NCI-H226 (cell line): Measurements from ENCODE around the gene PPFIBP2.
A peak's percentile ranks its signal among the peaks of the same experiment; 100 is the strongest.
"Not testable (repeated sequence)": the region's sequence is repeated elsewhere in the genome, so short reads cannot be mapped to it uniquely, and the experiment has no call there.

Experiments
- DNase-seq: peaks from one replicate; pipeline ENCODE4 v3.0.0-alpha.2; 2015

PPFIBP2 gene

DNA sequence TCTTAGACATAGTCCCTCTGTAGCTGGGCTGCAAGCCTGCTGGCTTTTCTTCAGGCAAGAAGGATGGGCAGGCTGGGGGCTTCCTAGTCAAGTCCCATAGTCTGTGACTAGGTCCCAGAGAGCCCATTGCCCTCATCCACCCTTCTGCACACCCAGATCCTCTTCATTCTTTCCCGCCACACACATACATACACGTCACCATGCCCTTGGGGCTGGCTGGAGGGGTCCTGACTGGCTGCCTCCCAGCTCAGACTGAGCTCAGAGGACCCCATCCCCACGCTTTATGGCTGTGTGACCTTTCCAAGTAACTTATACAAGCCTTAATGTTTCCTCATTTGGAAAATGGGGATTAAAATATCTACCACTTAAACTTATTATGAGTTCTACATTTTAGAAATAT lies 13.5 kb upstream of the PPFIBP2 start:
- no peak for DNase-seq

GRCh38 chr11:7501251-7501650 lies 12.5 kb upstream of the PPFIBP2 start:
- DNase-seq = no peak

GRCh38 chr11:7501894-7502293 lies 11.9 kb upstream of the PPFIBP2 start:
- no peak for DNase-seq

DNA sequence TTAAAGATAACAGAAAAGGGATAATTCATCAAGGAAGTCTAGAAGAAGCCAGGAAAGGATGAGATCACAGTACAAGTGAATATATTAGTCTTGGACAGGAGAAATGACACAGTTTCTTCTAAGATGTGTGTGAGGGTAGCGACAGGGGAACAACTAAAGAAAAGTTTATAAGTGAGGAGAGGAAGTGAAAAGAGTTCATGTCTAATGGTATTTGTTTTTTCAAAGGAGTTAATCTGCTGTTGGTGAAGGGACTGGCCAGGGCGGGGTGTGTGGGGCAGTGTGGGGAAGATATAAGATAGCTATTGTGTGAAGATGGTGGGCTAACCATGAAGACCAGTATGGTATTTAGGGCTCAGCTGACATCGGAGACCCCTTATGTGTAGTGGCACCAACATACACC lies 7.6 kb upstream of the PPFIBP2 start:
- no peak for DNase-seq

DNA sequence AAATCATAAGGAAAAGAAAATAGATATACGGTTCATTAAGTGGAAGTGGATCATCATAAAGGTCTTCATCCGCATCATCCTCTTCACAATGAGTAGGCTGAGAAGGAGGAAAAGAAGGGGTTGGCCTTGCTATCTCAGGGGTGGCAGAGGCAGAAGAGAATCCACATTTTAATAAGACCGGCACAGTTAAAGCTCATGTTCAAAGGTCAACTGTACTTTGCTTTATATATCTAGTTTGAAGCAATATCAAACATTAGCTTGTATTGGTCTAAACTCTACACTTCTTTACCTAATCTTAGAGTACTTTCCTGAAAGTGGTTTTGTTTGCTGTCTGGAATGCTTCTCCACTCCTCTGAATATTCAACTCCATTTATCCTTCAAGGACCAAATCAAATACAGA lies 5.7 kb upstream of the PPFIBP2 start:
- no peak for DNase-seq

DNA sequence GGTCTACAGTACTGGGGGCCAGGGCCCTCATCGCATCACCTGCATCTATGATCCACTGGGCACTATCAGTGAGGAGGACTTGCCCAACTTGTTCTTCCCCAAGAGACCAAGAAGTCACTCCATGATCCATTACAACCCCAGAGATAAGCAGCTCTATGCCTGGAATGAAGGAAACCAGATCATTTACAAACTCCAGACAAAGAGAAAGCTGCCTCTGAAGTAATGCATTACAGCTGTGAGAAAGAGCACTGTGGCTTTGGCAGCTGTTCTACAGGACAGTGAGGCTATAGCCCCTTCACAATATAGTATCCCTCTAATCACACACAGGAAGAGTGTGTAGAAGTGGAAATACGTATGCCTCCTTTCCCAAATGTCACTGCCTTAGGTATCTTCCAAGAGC lies 3.8 kb upstream of the PPFIBP2 start:
- DNase-seq = no peak

DNA sequence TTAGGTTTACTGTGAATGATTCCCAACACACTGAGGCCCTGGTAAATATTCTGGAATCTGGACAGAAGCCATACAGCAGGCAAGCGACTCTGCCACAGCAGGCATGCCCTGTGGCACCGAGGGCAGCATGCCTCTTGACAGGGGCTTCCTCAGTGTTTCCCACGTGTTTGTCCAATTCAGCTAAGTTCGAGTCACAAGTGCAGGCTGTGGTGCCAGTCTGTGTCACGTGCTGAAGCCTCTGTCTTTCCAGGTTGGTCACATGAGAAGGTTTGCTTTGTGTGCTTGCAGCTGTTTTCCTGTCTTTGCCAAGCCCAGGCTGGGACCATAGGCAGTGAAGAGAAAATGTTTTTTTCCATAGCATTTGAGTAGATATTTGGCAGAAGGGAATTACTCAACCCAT lies 2.4 kb upstream of the PPFIBP2 start:
- DNase-seq = no peak

DNA sequence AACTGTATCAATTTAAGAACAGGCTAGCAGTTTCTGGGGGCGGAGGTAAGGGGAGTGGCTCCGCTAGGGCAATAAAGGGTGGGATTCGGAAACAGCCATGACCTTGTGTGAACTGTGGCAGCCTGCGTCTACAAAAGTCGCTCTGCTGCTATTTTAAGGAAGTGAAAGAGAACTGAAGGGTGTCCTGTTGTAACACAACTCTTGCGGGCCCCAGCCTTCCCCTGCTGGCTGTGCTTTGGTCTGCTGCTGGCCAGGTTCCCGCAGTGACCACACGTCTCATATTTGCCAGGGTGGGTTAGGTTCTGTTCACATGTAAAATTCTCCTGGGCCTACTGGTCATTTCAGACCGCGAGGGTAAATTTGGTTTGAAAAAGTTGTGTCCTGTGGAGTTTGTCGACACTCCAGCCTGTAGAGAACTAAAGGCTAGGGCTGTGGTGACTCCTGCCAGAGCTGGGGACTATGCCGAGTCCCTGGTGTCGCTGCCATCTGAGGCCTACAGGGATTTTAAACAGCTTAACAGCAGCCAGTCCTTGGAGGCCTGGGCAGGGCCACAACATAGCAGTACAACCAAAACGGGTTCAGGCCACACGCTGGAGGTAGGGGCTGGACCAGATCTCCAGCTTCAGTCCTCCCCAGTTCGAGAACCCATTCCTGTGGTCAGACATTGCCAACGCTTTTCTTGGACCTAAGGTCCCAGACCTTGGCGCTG lies 1.1 kb upstream of the PPFIBP2 start:
- DNase-seq = no peak

GRCh38 chr11:7514099-7514591 lies 346 bp downstream of the PPFIBP2 start:
- peak; percentile 15 for DNase-seq

- no peak for DNase-seq
Measured at GRCh38 chr11:7515447-7515886, 1.7 kb downstream of the PPFIBP2 start.

DNA sequence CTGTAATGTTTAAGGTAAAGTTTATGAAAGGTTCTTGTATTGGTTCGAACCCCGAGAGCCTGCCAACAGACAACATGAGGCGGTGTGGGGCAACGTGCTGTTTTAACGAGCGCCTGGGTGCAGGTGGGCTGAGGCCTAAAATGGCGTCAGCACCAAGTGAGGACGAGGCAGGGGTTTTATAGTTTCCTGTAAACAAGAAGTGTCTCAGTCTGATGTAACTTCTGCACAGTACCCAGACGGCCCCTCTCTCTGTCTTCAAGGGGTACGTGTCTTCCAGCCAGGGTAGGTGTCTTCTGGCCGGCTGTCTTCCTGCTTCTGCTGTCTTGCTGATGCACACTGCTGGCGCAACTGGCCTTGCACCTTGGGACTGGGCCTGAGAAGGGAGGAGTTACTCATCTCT lies 2.7 kb downstream of the PPFIBP2 start:
- no peak for DNase-seq

GRCh38 chr11:7517743-7518142 lies 3.9 kb downstream of the PPFIBP2 start:
- not testable (repeated sequence) for DNase-seq

- DNase-seq = no peak
Measured at GRCh38 chr11:7518811-7519562, 5.2 kb downstream of the PPFIBP2 start.

DNA sequence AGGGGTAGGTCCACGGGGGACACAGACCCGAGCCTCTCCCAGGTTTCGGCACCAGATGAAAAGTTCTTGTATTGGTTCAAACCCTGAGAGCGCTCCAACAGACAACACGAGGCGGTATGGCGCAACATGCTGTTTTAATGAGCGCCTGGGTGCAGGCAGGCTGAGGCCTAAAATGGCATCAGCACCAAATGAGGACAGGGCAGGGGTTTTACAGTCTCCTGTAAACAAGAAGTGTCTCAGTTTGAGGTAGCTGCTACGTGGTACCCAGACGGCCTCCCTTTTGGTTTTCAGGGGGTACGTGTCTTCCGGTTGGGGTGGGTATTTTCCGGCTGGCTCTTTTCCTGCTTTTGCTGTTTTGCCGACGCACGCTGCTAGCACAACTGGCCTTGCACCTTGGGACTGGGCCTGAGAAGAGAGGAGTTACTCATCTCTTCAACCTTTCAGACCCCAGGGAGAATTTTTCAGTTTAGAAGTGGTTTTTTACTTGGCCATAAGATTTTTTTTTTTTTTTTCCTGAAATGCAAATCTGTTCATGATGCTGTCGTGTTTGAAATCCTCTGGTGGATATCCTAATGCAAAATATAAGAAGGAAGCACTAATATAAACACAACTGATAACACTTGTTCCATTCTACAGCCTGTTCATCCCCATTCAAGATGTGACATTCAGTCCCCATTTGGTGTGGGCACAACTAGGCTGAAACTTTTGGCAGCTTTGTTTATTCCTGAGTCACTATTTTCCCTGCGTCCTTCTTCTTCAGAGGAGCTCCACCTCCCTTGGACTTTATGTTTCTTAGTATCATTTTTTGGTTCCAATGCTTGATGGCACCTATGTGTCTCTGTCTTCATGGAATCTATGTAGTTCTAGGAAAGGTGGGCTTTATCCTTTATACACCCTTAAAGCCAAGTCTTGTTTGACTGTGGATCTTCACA lies 6.5 kb downstream of the PPFIBP2 start:
- no peak for DNase-seq

DNA sequence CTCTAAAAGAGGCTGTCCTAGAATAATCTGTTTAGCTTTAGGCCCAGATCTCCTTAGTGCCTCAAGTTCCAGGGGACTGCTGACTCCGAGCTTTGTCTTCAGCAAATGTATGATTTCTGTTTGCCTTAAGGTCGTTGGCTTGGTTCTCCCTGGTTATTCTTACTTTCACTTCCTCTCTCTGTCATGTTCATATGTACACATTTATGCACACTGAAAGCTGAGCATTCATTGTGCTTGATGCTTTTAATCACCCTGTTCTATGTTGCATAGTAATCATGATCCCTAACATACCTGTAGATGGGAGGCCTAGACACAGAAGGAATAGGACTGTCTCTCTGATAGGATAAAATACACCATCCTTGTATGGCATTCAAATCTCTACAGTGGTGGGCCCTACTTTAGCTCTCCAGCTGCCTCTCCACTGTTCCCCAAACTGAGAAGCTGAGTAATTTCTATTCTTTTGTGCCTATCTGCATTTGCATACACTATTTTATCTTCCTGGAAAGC lies 7.2 kb downstream of the PPFIBP2 start:
- DNase-seq = no peak

DNA sequence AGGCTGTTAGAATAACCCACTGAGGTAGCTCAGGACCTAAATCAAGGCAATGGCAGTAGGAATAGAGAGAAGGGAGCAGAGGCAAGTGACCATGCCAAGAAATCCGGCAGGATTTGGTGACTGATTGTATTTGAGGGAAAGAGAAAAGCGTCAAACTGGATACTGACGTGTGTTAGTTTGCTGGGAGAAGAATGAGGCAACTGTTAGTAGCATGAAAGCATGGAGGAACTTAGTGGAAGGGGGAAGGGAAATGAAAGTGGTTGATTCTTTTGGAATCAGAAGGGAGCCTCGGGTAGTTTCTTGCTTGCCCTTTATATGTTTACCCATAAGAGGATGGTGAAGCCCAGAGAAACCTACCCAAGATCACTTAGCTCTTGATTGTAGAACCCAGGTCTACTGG lies 8.3 kb downstream of the PPFIBP2 start:
- DNase-seq = no peak

DNA sequence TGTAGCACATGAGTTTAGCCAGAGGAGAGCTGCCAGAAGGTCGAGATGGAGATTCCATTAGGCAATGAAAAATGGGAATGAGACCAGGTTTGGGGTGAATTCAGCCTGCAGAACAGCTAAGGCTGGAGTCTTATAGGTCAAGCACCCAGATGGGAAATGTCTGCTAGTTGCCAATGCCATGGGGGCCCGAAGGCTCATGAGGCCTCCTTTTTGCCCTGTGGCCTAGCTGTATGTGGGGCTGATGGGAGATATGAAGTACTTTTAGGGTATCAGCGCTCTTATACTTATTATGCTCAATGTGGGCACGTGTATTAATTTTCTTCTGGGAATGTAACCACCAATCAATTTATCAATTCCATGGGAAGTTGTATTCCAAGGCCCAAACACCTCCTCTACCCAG lies 8.7 kb downstream of the PPFIBP2 start:
- DNase-seq = no peak

DNA sequence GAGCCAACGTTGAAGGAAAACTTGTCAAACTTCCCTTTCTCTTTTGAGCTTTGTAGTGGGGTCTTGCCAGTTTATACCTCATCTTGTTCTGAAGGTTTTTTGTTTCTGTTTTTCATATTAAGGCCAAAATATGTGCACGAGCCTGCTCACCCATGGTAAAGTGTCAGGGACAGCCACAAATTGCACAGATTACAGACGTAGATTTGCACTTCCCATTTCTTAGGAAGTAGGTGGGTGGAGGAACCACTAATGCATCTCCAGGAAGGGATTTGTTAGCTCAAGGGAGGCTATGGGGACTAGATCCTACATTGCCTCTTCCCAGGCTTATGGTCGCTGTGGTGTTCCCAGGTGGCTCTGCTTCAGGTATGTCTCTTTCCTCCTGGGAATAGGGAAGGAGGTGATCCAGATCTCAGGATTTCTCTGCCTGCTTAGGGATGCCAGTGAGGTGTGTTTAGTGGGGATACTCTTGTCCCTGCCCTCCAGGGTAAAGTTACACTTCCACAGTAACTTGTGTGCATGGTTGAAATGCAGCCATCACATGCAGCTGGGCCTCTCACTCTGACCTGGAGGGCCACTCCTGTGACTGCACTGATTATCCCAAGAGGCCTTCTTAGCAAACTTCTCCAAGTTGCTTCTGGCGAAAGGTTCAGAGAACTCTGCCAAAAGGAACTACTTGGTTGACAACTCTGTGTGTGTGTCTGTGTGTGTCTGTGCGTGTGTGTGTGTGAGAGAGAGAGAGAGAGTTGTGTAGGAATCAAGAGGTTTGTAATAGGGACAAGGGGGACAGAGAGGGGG lies 9.8 kb downstream of the PPFIBP2 start:
- no peak for DNase-seq

GRCh38 chr11:7524462-7525235 lies 10.8 kb downstream of the PPFIBP2 start:
- no peak for DNase-seq

DNA sequence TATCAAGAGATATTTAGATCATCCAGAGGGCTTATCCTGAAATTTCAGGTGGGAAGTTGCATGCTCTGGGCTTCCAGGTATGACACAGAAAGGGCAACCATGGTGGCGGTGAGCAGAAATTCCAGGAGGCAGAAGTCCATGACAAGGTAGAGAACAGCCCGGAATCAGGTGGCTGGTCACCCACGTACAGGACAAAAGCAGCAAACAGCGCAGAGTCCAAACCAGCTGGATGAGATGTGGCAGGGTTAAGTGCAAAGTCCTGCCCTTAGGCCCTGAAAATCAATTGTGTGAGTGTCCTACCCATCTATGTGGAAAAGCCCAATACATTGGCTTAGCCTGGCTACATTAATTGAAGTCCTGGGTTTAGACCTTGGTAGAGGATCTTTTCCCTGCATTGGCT lies 11.6 kb downstream of the PPFIBP2 start:
- no peak for DNase-seq

DNA sequence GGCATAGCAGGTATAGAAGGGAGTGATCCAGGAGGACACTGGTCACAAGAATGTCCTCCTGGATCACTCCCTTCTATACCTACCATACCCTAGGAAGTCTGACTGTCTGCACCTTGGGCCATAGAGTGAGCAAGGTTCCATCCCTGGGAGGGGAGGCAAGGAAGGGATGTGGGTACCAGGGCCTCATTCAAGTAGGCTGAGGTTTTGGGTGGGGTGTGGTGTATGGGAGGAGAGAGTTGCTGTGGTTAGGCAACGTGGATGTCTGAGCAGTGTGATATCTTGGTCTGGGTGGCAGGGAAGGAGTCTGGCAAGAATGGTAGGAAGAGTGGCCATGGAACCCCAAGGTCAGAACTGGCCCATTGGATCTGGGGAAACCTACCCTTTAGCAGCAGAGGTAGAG lies 13.2 kb downstream of the PPFIBP2 start:
- DNase-seq = no peak
